Transverse colon (tissue), 4 donors: ENCODE results near the gene PPP6R2. TPM values are rescaled to one million over a fixed set of nuclear protein-coding genes. Genes with fewer than 3 reads are reported as not detected.
A peak's percentile ranks its signal among the peaks of the same experiment; 100 is the strongest.

ENCODE experiments used
- DNase-seq: peaks from one replicate; pipeline ENCODE4 v3.0.0-alpha.2; 2019
- H3K27ac ChIP-seq, 4 donors: fragments of 200-600 bp; sonication (generic); 2 replicates each; pipeline ENCODE4 v1.5.1; 2016 to 2018; ENCODE audit warnings: inconsistent platforms in 4 of 4
- H3K27me3 ChIP-seq: fragments of 200-600 bp; sonication (generic); 2 replicates; pipeline ENCODE4 v1.5.1; 2017; ENCODE audit warnings: inconsistent platforms
- H3K36me3 ChIP-seq, 4 donors: fragments of 200-600 bp; sonication (generic); 2 replicates each; pipeline ENCODE4 v1.5.1; 2017 to 2019; ENCODE audit warnings: inconsistent platforms in 4 of 4
- H3K4me1 ChIP-seq, 4 donors: fragments of 200-600 bp; sonication (generic); 2 replicates each; pipeline ENCODE4 v1.5.1; 2017 to 2020; ENCODE audit warnings: inconsistent platforms in 4 of 4
- H3K4me3 ChIP-seq, 4 donors: fragments of 200-600 bp; sonication (generic); 1 replicate in 1 of 4; 2 replicates in 3 of 4; pipeline versions ENCODE4 v1.5.1 to v1.6.1; 2017 to 2019; ENCODE audit warnings: inconsistent platforms in 4 of 4
- H3K9me3 ChIP-seq, 2 donors: fragments of 200-600 bp; sonication (generic); 2 replicates each; pipeline ENCODE4 v1.5.1; 2017 to 2019; ENCODE audit warnings: inconsistent platforms in 2 of 2
- CTCF ChIP-seq, 5 experiments: fragments of 200-600 bp in 3 of 5; fragments of 450-650 bp in 2 of 5; sonication (generic) in 3 of 5; IDR thresholded peaks; 1 replicate in 2 of 5; 2 replicates in 3 of 5; pipeline ENCODE4 v1.5.1; 2016 to 2017; ENCODE audit warnings: antibody characterized with exemption in 5 of 5, inconsistent platforms in 3 of 5, mild to moderate bottlenecking in 2 of 5, moderate library complexity in 1 of 5
- EP300 ChIP-seq: sonication (generic); formaldehyde crosslinking; IDR thresholded peaks from one replicate; pipeline ENCODE4 v1.6.1; 2017; ENCODE audit warnings: antibody characterized with exemption, low read depth
- POLR2A ChIP-seq: fragments of 450-650 bp; IDR thresholded peaks from one replicate; pipeline ENCODE4 v1.6.1; 2016; ENCODE audit warnings: antibody characterized with exemption, mild to moderate bottlenecking, moderate library complexity
- POLR2AphosphoS5 ChIP-seq, 3 donors: sonication (generic); formaldehyde crosslinking; IDR thresholded peaks; one replicate each; pipeline ENCODE4 v1.6.1; 2016; ENCODE audit warnings: antibody characterized with exemption in 3 of 3
- WGBS, 2 donors: methylation state at CpG; one replicate each; pipeline ENCODE4 v1.1.5; 2018; ENCODE audit warnings: low coverage in 1 of 2; 5-methylcytosine and 5-hydroxymethylcytosine counted together
- in situ Hi-C, 4 donors: fragments of 200-750 bp; cut with MboI; loops; one replicate each; pipeline versions ENCODE4 v1.15.0 to v1.15.1; 2017; ENCODE audit warnings: low sequenced_read_pairs in 3 of 4, low pct_ligation_motif_present in 1 of 4, low pct_unique_long_range_greater_than_20kb in 1 of 4
- intact Hi-C: fragments of 100-400 bp; cut with DNase I; formaldehyde crosslinking; loops from one replicate; pipeline ENCODE4 v1.15.1; 2023; ENCODE audit warnings: low total_unique reads
- total RNA-seq, 4 donors: library from RNA; depleted of rRNA; stranded (reverse); fragments of >200 nt; gene quantifications; one replicate each; pipeline ENCODE4 v1.1.0, GENCODE V29; 2016

PPP6R2 gene
- total RNA-seq, 4 donors from 2014 or later: 62.1 to 151 (median 77.8) TPM

GRCh38 chr22:50400406-50400805 lies 57.3 kb downstream of the PPP6R2 start:
- intact Hi-C loops (no loop called here), in situ Hi-C loops (no loop called here)
- peaks cover 10 to 35% (median 15%) of the 10 kb centered on the region in 4 donors for H3K4me1 ChIP-seq
- H3K27ac ChIP-seq: peak overlapping the region in 2 of 4 donors; percentile 49 to 58
- H3K9me3 ChIP-seq: no peaks in the 10 kb centered on the region
- WGBS, 2 donors: 76 to 95% methylated on average over 3 to 4 of the region's 4 CpGs
- TF ChIP-seq POLR2AphosphoS5 (IDR thresholded peaks at IDR 0.05) (no peak), EP300 (no peak), POLR2A (no peak), CTCF (IDR thresholded peaks at IDR 0.05) (no peak)
- no peaks in the 10 kb centered on the region for H3K27me3 ChIP-seq
- H3K4me3 ChIP-seq: no peak overlapping the region
- no peaks in the 10 kb centered on the region for H3K36me3 ChIP-seq
- DNase-seq: no peak

DNA sequence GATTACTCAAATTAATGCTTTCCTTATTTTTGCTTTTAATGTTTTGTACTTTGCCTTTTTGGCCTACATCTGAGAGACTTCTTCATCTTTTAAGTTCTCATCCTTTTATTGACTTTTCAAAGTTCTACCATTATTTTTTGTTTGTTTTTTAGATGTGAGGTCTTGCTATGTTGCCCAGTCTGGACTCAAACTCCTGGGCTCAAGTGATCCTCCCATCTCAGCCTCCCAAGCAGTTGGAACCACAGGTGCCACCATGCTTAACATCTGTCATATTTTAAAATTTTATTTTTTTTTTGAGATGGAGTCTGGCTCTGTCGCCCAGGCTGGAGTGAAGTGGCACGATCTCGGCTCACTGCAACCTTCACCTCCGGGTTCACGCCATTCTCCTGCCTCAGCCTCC lies 57.8 kb downstream of the PPP6R2 start:
- TF ChIP-seq EP300: no peak
- no peak for TF ChIP-seq CTCF (IDR thresholded peaks at IDR 0.05)
- no peak for TF ChIP-seq POLR2A
- TF ChIP-seq POLR2AphosphoS5 (IDR thresholded peaks at IDR 0.05): no peak
- H3K4me1 ChIP-seq: peaks cover 10 to 35% (median 15%) of the 10 kb centered on the region in 4 donors
- in situ Hi-C loops (no loop called here), intact Hi-C loops (no loop called here)
- no peak for DNase-seq
- WGBS, 2 donors: 95 to 100% methylated on average over 5 of the region's 5 CpGs
- H3K36me3 ChIP-seq: no peaks in the 10 kb centered on the region
- H3K9me3 ChIP-seq: no peaks in the 10 kb centered on the region
- peak overlapping the region in 1 of 4 donors; percentile 49 for H3K27ac ChIP-seq
- H3K4me3 ChIP-seq: no peak overlapping the region
- H3K27me3 ChIP-seq: no peaks in the 10 kb centered on the region

GRCh38 chr22:50401907-50402306 lies 58.8 kb downstream of the PPP6R2 start:
- TF ChIP-seq POLR2A (no peak), EP300 (no peak), POLR2AphosphoS5 (IDR thresholded peaks at IDR 0.05) (no peak), CTCF (IDR thresholded peaks at IDR 0.05) (no peak)
- H3K9me3 ChIP-seq: no peaks in the 10 kb centered on the region
- intact Hi-C loops: no loop called here
- no peak overlapping the region for H3K27ac ChIP-seq
- WGBS, 2 donors: 93 to 98% methylated on average over 4 of the region's 4 CpGs
- H3K4me3 ChIP-seq: no peak overlapping the region
- H3K27me3 ChIP-seq: no peaks in the 10 kb centered on the region
- in situ Hi-C loops: no loop called here
- DNase-seq: no peak
- H3K4me1 ChIP-seq: peaks cover 4 to 28% (median 12%) of the 10 kb centered on the region in 4 donors
- H3K36me3 ChIP-seq: no peaks in the 10 kb centered on the region

DNA sequence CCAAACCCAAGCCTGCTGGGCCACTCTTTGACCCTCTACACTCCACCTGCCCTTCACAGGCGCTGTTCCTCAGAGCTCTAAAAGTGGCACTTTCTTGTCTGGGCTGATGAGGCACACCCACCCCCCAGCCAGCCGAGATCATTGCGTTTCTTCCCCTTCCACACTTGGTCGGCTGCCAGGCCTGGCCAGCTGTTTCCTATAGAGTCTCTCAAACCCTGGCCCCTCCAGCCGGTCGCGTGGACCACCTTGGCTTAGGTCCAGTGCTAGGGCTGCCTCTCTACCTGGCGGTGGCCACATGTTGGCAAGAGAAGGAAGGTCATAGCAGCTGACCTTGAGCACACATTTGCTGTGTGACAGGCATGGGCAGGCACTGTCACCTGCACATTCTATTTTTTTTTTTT lies 60.6 kb downstream of the PPP6R2 start:
- intact Hi-C loops (no loop called here), in situ Hi-C loops (no loop called here)
- TF ChIP-seq POLR2AphosphoS5 (IDR thresholded peaks at IDR 0.05) (no peak), CTCF (IDR thresholded peaks at IDR 0.05) (no peak), EP300 (no peak), POLR2A (no peak)
- peaks cover 0 to 14% (median 3%) of the 10 kb centered on the region in 4 donors for H3K36me3 ChIP-seq
- no peaks in the 10 kb centered on the region for H3K27me3 ChIP-seq
- peaks cover 4 to 21% (median 8%) of the 10 kb centered on the region in 4 donors for H3K4me1 ChIP-seq
- H3K9me3 ChIP-seq: no peaks in the 10 kb centered on the region
- no peak overlapping the region for H3K4me3 ChIP-seq
- WGBS, 2 donors: 58% methylated on average over 8 of the region's 8 CpGs; no CpG with 5 or more reads in 1 of the 2 donors
- peak overlapping the region in 1 of 4 donors; percentile 30 for H3K27ac ChIP-seq
- peak; percentile 56 for DNase-seq
